ENCODE measurements around the gene COLGALT1. TPM values are rescaled to one million over a fixed set of nuclear protein-coding genes. Genes with fewer than 3 reads are reported as not detected.
"Not testable (repeated sequence)": the region's sequence is repeated elsewhere in the genome, so short reads cannot be mapped to it uniquely, and the experiment has no call there.

COLGALT1 gene
- total and polyA plus RNA-seq, 10 of the 15 experiments (the other 5 are each of a cell fraction or from before 2014, with no cell fraction given) = 1.2 to 78.8 (median 29.8) TPM

GRCh38 chr19:17565611-17566010 is 10.2 kb downstream of the COLGALT1 start (continued):
- TF ChIP-seq EED (IDR thresholded peaks at IDR 0.05; ENCODE audit: low read depth) (no peak), SREBF2 (IDR thresholded peaks at IDR 0.05; ENCODE audit: low read length) (no peak), HDAC6 (IDR thresholded peaks at IDR 0.05; ENCODE audit: unreplicated experiment) (no peak), STAT1 (conservative IDR thresholded peaks at IDR 0.05) (no peak)

GRCh38 chr19:17567940-17568339 is 12.5 kb downstream of the COLGALT1 start:
- Histone ChIP-seq H3K4me1 (ENCODE audit: control insufficient read depth, insufficient read depth, low read length) (no peaks in the 10 kb centered on the region), H3K9ac (ENCODE audit: control insufficient read depth, insufficient read depth, low read length) (no peak overlapping the region), H3K27ac (ENCODE audit: control insufficient read depth, insufficient read depth) (no peak overlapping the region), H2AFZ (ENCODE audit: control insufficient read depth, low read depth, low read length) (no peak overlapping the region), H3K4me2 (ENCODE audit: control insufficient read depth, insufficient read depth) (no peak overlapping the region), H3K4me3 (no peak overlapping the region), H3K36me3 (ENCODE audit: control insufficient read depth in 2 of 2, insufficient read depth in 2 of 2, low read length in 1 of 2) (peaks cover 19 to 23% of the 10 kb centered on the region in 2 experiments), H3K9me3 (replicated peaks; ENCODE audit: control insufficient read depth, insufficient read depth, low read length) (no peaks in the 10 kb centered on the region), H3K27me3 (replicated peaks in 1 of 2; ENCODE audit: control insufficient read depth in 2 of 2, insufficient read depth in 2 of 2, low read length in 1 of 2) (no peaks in the 10 kb centered on the region), H3K79me2 (ENCODE audit: control insufficient read depth, insufficient read depth, low read length) (no peaks in the 10 kb centered on the region), H4K20me1 (ENCODE audit: control insufficient read depth, insufficient read depth) (no peaks in the 10 kb centered on the region)
- FAIRE-seq (no peak), DNase-seq (ENCODE audit: low read depth, low spot score) (no peak), ATAC-seq (no peak)
- no peak for TF ChIP-seq TARDBP (IDR thresholded peaks at IDR 0.05; ENCODE audit: borderline replicate concordance)
- no peak for TF ChIP-seq ZBTB4 (CRISPR knock-in tag; IDR thresholded peaks at IDR 0.05)
- ChIA-PET RAD21 (ENCODE audit: unreplicated experiment) (no interaction called here), CTCF (interaction anchor here (1.4 kb wide), 1 partner anchor 11 kb away, joined by 3 read pairs; no protein-coding TSS in a partner anchor), POLR2A (no interaction called here), SMC1A (ENCODE audit: uncharacterized antibody, unreplicated experiment) (no interaction called here)
- intact Hi-C loops (cut with micrococcal nuclease; ENCODE audit: unreplicated experiment) = no loop called here
- WGBS (ENCODE audit: insufficient coverage, insufficient replicate concordance, low lambda C conversion rate, missing lambda C conversion rate) = 100% methylated on average over 1 of the region's 1 CpG
- no TSS peak for BruUV-seq (replicated peaks)
- in situ Hi-C loops (cut with MboI) = no loop called here

GRCh38 chr19:17570291-17570690 is 14.8 kb downstream of the COLGALT1 start:
- H3K79me2 ChIP-seq (ENCODE audit: control insufficient read depth, insufficient read depth, low read length); H3K9ac ChIP-seq (ENCODE audit: control insufficient read depth, insufficient read depth, low read length); in situ Hi-C loops (cut with MboI); H3K27me3 ChIP-seq (replicated peaks in 1 of 2; ENCODE audit: control insufficient read depth in 2 of 2, insufficient read depth in 2 of 2, low read length in 1 of 2); H3K4me3 ChIP-seq; H3K4me1 ChIP-seq (ENCODE audit: control insufficient read depth, insufficient read depth, low read length); H2AFZ ChIP-seq (ENCODE audit: control insufficient read depth, low read depth, low read length); FAIRE-seq; RAD21 ChIA-PET (ENCODE audit: unreplicated experiment); H3K27ac ChIP-seq (ENCODE audit: control insufficient read depth, insufficient read depth); H3K9me3 ChIP-seq (replicated peaks; ENCODE audit: control insufficient read depth, insufficient read depth, low read length); H4K20me1 ChIP-seq (ENCODE audit: control insufficient read depth, insufficient read depth); H3K4me2 ChIP-seq (ENCODE audit: control insufficient read depth, insufficient read depth); POLR2A ChIA-PET; DNase-seq (ENCODE audit: low read depth, low spot score); ATAC-seq; BruUV-seq (replicated peaks): not testable (repeated sequence)
- CTCF ChIA-PET = interaction anchor here (1.3 to 7.6 kb wide), 2 partner anchors 9 to 74 kb away, joined by 3 to 114 read pairs; no protein-coding TSS in a partner anchor
- intact Hi-C loops (cut with micrococcal nuclease; ENCODE audit: unreplicated experiment) = loop anchor here (5.0 kb wide), 1 partner anchor 73 kb away; no protein-coding TSS in a partner anchor
- 100% methylated on average over 5 of the region's 5 CpGs for WGBS (ENCODE audit: insufficient coverage, insufficient replicate concordance, low lambda C conversion rate, missing lambda C conversion rate)
- SMC1A ChIA-PET (ENCODE audit: uncharacterized antibody, unreplicated experiment) = interaction anchor here (0.9 kb wide), 1 partner anchor 14 kb away, joined by 3 read pairs; no protein-coding TSS in a partner anchor
- H3K36me3 ChIP-seq (ENCODE audit: control insufficient read depth in 2 of 2, insufficient read depth in 2 of 2, low read length in 1 of 2) = peaks cover 22 to 27% of the 10 kb centered on the region in 2 experiments

Measured in GM12878 (cell line).